C4-2B (cell line): ENCODE data around the gene POPDC2.

ENCODE experiments used
- H3K27ac ChIP-seq: fragments of 450-650 bp; 2 replicates; pipeline ENCODE4 v1.5.1; 2017
- ZFX ChIP-seq: fragments of 450-650 bp; IDR thresholded peaks from 2 replicates; pipeline ENCODE4 v1.6.1; 2017
- TF ChIP-seq, protein P1 (sequence below): fragments of 450-650 bp; conservative IDR thresholded peaks from 2 replicates; pipeline ENCODE4 v1.5.1; 2017; ENCODE audit warnings: mild to moderate bottlenecking

POPDC2 gene

DNA sequence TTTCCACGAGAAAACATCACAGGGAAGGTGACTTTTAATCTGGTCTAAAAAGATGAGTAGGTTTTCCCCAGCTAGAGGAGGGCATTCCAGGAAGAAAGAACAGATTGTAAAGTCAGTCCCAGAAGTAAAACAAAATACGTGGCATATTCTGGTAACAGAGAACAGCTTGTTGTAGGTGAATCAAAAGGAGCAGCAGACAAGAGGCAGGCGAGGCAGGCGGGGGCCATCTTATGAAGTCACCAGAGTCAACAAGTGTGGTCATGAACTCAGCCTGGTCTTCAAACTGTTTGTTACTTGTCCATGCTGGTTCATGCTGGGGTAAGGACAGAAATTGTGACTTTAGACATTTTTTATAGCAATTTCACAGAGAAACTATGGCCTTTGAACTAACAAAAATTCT is 4.0 kb upstream of the POPDC2 start:
- H3K27ac ChIP-seq = no peak overlapping the region
- TF ChIP-seq, protein P1, sequence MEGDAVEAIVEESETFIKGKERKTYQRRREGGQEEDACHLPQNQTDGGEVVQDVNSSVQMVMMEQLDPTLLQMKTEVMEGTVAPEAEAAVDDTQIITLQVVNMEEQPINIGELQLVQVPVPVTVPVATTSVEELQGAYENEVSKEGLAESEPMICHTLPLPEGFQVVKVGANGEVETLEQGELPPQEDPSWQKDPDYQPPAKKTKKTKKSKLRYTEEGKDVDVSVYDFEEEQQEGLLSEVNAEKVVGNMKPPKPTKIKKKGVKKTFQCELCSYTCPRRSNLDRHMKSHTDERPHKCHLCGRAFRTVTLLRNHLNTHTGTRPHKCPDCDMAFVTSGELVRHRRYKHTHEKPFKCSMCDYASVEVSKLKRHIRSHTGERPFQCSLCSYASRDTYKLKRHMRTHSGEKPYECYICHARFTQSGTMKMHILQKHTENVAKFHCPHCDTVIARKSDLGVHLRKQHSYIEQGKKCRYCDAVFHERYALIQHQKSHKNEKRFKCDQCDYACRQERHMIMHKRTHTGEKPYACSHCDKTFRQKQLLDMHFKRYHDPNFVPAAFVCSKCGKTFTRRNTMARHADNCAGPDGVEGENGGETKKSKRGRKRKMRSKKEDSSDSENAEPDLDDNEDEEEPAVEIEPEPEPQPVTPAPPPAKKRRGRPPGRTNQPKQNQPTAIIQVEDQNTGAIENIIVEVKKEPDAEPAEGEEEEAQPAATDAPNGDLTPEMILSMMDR = no peak
- TF ChIP-seq ZFX = no peak

DNA sequence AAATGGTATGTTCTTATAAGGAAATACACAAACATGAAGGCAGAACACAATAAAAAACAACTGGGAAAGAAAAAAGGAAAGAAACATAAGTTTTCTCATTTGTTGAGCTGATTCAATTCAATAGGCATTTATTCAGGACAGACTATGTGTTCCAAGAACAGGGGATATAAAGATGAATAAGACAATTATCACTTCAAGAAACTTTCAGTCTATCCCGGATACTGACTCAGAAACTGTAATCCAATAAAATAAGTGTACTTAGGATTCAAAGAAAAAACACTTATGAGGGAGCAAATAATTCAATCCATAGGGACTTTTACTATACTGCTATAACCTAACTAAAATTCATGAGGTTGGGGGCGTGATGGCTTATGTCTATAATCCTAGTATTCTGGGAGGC is 3.5 kb upstream of the POPDC2 start:
- H3K27ac ChIP-seq = no peak overlapping the region
- no peak for TF ChIP-seq ZFX
- TF ChIP-seq, protein P1 = no peak

DNA sequence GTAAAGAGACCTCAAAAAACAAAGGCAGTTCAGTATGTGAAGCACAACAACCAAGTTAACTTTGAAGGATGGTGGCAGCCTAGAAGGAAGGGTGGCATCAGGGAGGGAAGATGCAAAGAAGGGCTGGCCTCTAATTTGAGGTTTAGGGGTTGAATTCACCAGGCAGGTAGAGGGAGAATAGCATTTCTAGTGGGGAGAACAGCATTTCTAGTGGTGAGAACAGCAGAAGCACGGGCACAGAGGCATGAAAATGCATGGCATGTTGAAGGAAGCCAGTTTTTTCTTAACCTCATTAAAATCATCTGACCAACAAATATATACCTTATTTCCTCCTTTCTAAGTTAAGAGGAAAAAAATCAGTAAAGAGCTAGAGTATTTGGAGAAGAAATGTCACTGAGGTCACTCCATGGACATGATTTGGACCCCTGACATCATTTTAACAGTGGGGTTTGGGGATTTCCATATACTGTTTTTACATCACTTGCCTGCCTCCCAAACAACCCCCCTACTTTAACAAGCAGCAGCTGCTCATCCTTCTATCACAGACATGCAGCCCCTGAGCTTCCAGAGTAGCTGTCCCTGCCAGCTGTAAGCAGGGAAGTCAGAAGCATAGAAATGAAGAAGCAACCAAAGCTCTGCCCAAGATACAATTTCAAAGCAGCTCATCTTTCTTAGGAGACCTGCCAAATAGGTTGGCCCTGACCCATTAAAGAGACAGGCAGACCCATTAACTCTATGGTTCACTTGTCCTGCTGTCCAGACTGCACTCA is 2.4 kb upstream of the POPDC2 start:
- no peak for TF ChIP-seq ZFX
- TF ChIP-seq, protein P1 = peak; percentile 28; the same call in 1 of the 2 replicates
- peak overlapping the region; percentile 16; the same call in 1 of the 2 replicates for H3K27ac ChIP-seq

DNA sequence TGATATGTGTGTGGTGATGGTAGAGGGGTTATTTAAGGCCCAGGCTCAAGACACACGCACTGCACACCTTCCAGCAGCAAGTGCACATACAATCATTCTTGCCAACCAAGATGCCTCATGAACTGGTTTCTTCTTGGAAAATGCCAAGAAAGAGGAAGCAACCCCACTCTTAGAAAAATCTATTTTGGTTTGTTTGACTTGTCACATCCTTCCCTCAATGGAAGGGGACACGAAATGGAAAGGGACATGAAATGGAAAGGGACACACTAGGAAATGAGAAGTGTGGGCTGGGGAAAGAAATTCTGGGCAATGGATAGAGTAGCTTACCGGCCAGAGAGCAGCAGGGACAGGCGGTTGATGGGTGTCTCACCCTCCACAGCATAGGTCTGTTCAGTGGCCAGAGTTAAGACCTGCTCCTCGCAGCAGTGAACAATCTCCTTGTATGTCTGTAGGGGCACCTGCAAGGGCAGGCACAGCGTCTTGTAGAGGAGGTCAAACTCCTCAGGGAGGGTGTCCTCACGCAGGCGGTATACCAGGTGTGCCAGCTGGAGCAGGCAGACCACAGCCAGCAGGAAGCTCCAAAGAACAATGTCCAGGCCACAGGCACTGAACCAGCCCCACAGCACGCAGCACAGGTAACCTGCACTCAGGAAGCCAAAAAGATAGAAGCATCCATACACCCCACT is 640 bp downstream of the POPDC2 start:
- no peak overlapping the region for H3K27ac ChIP-seq
- no peak for TF ChIP-seq ZFX
- TF ChIP-seq, protein P1 = no peak

DNA sequence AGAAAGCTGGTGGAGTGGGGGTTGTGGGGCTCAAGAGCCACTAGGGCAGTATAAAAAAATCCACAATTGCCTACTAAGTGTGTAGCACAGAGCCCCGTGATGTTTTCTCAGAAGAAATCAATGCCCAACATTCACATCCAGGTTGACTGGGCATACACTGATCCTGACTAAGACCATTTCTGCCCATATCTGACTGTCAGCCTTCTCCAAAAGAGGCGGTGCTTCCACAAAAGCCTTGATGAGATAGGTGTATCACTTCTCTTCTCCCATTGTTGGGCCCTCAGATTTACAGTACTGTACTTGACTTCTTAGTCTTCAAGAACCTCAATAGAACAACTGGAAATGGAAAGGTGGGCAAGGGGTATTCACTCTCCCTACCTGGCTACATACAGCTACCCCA is 1.4 kb downstream of the POPDC2 start:
- no peak for TF ChIP-seq ZFX
- TF ChIP-seq, protein P1 = no peak

DNA sequence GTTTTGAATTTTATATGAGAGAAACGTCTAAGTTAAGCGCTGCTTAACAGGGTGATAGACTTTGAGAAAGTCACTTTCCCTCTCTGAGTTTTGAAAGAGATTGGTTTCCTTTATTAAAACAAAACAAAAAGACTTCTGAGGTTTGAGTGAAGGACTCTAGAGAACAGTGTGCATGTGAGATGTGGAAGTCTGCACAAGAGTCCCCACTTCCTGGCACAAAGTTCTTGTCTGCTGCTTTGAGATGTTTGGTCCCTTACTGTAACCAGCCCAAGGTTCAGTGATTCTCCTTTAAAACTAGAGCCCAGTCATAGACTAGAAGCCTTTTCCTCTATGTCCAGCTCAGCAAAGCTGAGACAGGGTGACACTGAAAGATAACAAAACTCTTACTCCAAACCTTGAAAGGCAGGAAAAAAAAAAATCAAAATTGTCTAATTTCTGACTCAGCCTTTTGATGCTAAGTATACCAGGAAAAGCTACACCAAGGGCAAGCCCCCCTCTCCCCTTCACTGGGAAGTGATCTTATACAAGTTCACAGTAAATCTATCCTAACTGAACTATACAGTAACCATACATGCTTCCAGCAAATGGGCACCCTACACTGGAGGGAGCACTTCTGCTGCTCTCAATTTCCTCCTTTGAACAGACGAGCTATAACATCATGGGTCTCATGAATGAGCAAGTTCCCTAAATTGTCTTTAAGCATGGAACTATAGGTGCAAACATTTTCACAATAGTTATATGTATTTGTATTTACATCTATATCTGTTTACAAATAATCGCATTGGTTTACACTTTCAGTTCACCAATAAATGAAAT is 2.3 kb downstream of the POPDC2 start:
- no peak overlapping the region for H3K27ac ChIP-seq
- TF ChIP-seq ZFX = no peak
- TF ChIP-seq, protein P1 = no peak

More for the DNA sequence above, 1.4 kb downstream of the POPDC2 start:
- no peak overlapping the region for H3K27ac ChIP-seq
